Activated CD4-positive, CD25-positive, alpha-beta regulatory T cell treated with anti-CD3 and anti-CD28 coated beads, Interleukin-2, amount 50 U/mL, for 16 hours (primary cell): Measurements from ENCODE around the gene RAB30.

Experiments
- DNase-seq: peaks from one replicate; pipeline ENCODE4 v3.0.0-alpha.2; 2020; ENCODE audit warnings: low read depth, low spot score

RAB30 gene

DNA sequence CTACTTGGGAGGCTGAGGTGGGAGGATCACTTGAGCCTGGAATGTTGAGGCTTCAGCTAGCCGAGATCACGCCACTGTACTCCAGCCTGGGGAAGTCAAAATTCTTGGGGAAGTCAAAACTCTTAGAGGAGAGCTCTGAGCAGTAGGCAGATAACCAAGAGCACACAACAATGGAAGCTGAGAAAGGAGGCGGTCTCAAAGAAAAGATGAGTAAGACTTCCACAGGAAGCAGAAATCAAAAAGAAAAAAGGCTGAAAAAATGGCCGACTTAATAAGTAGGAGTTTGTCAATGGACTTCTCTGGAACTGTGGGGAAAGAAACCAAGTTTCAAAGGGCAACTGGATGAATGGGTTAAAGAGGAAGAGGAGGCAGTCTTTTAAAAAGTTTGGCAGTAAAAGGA, 32.1 kb downstream of the RAB30 start:
- no peak for DNase-seq

- DNase-seq: no peak
These were observed 33.8 kb downstream of the RAB30 start for GRCh38 chr11:83037877-83038276.

DNA sequence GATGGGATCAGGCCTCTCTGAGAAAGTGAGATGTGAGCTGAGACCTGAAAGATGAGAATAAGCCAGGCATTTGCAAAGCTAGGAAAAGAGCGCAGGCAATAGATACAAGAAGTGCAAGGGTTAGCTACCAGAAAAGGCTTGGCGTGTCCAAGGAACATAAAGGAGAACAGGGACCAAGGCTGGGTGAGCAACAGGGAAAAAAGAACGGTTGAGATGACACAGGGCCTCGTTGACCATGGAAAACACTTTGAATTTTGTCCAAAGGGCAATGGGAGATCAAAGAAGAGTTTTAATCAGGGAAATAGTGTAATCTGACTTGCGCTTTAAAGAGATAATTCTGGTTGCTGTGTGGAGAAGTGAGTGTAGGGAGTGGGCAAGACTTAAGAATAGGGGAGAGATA, 35.0 kb downstream of the RAB30 start:
- DNase-seq: no peak

DNA sequence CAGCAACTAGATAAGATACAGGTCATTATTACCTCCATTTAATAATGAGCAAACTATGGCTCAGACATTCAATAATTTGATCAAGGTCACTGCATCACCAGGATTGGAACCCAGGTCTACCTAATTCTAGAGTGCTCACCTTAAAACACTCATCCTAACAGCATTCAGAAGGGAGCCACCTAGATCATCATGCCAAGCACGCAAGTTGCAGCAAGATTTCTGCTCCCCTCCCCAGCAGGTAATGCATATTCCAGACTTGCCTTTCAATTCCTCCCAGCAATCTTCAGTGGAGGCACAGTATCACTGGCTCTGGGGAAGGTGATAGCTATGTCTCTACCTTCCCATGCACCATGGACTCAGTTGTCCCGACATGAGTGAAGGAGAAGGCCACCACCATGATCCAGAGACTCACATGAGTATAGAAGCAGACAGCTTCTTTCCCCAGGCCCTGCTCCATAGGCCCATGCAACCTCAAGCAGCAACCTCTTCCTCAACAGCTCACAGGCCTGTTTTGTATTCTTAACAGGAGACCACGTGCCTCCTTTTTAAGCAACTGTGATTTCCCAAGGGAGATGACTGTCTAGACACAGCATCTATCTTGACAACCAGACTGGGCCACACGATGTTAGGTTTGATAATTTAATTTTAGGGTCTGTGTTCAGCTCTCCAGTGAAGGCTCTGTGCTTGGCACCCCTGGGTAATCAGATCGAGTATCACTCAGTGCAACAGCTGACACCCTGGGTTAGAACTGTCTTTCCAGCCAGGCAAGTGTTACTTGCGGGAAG, 36.4 kb downstream of the RAB30 start:
- DNase-seq: no peak

DNA sequence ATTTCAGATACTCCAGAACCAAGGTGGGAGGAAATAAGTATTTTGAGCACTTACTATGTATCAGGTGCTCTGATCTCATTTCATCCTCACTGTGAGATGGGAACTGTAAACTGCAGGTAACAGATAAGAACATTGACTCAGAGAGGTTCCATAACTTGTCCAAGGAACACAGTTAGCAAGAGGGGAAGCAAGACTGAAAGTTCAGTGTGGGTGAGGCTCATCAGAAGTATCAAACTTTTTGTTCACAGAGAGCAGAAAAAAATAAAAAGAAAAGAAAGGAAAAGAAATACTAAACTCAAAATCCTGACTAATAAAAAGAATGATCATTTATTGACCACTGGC, 37.1 kb downstream of the RAB30 start:
- DNase-seq: no peak

DNA sequence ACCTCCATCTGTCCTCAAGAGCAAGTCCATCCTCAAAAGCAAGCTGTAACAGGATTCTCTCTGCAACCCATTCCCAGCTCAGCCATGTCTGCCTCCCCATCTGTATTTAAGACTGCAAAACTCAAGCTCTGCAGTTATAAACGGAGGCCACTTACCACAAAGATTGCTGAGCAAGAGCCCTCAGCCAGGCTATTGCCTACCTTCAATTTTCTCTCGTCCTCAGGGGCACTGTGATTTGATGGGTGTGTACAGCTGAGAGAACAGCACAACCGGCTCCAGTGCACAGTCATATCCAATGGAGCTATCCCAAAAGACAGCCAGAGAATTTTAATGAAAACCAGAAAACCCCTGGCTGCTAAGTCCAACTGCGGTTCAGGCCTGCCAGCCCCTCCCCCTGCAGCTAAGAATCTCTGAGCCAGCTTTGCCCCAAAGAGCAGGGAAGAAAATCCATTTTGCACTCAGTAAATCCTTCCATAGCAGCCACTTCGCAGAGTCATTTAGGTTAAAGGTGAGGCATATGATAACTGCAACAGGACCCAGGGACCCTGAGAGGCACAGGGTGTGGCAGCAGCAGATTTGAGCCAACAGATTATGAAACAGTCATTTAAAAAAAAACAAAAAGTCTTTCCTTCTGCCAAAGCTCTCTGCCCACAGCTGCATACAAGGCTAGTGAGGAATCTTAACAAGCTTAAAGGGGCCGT, 37.6 kb downstream of the RAB30 start:
- no peak for DNase-seq

DNA sequence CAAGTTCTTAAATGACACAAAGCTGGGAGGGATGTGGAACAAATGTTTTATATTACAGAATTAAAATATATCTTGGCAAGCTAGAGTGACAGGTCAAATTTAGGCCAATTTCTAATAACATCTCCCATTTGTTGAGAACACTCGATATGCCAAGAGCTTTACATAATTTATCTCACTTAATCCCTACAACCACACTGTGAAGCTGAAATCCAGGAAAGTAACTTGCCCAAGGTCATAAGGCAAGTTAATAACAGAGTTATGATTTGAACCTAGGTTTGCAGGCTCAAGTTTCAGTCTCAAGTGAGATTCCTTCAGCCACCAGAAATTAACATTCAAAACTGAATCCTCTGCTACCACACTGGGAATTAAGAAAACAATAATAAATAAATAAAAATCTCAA, 38.3 kb downstream of the RAB30 start:
- DNase-seq: no peak

DNA sequence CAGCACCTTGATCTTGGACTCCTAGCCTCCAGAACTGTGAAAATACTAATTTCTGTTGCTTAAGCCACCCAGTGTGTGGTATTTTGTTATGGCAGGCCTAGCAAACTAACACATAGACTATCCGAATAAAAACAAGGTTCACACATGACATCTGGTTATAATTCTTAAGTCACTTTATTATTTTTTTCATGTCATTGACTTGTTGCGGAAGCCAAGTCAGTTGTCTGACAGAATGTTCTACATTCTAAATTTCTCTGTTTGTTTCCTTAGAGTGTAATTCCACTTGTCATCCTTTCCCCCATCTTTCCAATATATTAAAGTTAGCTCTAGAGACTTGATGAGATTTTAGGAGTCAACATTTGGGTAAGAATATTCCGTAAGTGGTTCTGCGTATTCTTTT, 40.6 kb downstream of the RAB30 start:
- no peak for DNase-seq

DNA sequence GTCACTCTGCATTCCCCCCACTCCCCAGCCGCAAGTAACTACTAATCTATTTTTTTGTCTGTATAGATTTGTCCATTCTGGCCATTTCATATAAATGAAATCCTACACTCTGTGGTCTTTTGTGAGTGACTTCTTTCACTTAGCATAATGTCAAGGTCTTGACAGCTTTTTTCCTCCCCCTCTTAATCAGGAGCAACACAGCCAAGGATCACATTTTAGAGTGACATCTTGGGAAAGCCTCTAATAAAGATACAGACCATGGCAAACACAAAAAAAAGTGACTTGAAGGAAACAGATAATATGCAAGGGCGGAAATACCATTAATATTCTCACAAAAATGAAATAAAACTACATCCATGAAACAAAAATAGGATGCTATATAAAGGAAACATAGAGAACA, 43.9 kb downstream of the RAB30 start:
- no peak for DNase-seq

- DNase-seq: no peak
These were observed 44.4 kb downstream of the RAB30 start for GRCh38 chr11:83027289-83027688.

- no peak for DNase-seq
These were observed 45.5 kb downstream of the RAB30 start for GRCh38 chr11:83026229-83026628.

GRCh38 chr11:83025267-83025704, 46.4 kb downstream of the RAB30 start:
- no peak for DNase-seq

DNA sequence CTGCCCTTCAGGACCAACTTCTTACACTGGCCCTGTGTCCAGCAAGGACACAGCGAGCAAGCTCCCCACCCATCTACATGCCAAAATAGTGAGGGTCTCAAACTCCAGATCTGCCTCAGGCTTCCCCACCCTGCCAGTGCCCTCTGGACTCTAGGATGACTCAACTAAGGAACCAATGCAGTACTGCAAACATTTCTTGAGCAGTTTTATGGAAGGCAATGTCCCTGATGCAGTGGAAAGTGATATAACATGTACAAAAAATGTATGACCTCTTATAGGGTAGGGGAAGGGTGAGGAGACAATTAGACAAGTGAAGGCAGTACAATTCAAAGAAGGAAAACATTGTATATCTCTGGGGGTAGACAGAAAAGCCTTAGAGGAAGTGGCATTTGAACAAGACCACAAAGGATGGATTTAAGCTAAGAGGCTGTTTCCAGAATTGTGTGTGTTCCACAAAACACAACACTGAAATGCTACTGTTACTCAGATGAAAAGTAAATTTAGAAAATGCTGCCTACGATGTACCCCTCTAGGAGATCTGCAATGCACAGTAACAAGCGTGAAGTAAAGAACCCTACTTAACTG, 47.3 kb downstream of the RAB30 start:
- DNase-seq: no peak

DNA sequence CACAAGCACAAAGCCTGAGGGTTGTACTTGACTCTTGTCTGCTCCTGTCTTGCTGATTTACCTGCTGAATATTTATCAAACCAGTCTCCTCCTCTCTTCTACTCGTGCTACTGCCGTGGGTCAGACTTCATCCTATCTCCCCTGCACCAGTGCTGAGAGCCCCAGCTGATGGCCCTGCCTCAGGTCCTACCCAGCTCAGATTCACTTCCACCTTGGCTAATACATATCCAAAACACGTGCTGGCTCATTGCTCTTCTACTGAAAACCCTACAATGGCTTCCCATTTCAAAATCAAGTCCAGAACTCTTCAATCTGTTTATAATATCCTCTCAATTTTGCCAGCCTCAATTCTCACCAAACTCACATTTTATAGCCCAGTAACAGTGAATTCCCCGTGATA, 48.3 kb downstream of the RAB30 start:
- no peak for DNase-seq

DNA sequence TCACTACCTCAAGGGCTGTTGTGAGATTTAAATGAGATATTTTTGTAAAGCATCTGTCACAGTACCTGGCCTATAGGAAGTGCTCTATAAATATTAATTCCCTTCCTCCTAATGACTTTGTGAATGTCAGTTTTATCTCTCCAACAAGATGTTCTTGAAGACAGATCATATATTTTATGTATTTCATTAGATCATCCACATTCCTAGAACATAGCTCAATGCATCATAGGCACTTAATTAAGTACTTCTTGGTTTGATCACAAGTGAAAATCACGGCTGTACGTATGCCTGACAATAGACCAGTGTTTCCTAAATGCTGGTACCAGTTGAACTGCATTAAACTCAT, 49.9 kb downstream of the RAB30 start:
- DNase-seq: no peak

- DNase-seq: no peak
These were observed 50.5 kb downstream of the RAB30 start for GRCh38 chr11:83020942-83021779.

DNA sequence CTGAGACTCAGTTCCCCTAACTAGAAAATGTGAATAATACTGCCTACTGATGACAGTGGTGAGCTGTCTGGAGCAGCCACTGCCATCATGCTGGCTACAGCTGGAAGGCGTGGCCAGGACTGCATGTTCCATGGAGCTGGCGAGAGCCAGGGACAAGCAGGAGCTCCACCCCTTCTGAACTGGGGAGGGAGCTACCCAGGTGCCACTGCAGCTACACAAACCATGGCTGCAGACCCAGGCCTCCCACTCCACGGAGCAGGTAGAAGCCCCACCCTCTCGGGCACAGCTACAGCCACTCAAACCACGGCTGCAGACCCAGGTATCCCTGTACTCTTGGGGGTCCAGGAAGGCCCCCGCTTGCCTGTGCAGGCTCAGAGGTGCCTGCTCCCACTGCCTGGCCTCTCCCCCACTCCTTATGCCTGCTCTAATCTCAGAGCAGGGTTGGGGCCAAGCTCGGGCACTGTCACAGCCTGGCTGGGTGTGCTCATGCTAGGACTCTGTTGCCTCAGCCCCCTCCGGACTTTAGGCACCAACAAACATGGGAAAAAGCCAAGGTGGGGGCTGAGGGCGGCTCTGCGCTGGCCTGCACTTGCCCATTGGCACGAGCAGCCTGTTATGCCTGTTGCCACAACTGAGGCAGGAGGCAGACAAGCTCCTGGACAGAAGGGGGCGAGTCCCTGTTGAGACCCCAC, 51.7 kb downstream of the RAB30 start:
- DNase-seq: no peak

- DNase-seq: no peak
These were observed 56.7 kb downstream of the RAB30 start for GRCh38 chr11:83014951-83015350.

GRCh38 chr11:83012168-83013067, 59.3 kb downstream of the RAB30 start:
- DNase-seq: no peak

DNA sequence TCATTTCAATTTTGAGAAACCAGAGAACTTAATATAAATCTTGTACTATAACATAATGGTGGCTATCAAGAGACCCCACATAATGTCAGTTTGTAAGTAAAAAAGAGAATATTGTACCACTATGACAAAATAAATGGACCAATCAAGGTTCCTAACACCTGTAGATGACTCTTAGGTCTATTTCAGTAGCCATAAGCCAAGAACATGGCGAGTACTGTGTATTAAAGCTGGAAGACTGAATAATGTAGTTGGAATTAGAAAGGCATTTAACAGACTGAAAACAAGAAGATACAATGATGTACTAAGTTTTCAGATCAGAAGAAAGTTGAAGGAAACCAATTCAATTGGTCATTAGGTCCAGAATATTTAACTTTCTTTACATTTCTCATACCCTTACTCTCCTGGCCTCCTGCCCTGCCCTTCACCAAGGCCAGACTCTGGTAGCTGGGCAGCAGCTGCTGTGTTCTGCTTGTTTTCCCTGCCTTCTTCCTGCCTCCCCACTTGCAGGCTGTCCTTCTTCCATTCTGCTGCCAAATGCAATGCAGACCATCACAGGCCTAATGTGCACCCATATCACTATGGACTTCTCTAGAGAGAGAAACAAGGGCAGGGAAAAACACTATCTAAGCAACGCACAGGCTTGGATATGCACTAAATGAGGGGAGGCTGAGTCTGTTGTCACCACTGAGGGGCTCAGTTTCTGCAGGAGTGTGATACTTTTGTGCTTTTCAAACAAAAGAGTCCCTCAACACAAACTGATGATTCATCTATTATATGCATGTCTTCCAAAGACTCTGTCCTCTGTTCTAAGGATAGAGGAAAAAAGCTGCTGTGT, 60.1 kb downstream of the RAB30 start:
- DNase-seq: no peak
